Choroid plexus epithelial cell (primary cell): ENCODE measurements around the gene BICDL2.
A peak's percentile ranks its signal among the peaks of the same experiment; 100 is the strongest.

ENCODE experiments used
- DNase-seq: peaks from one replicate; pipeline ENCODE4 v3.0.0-alpha.2; 2010; ENCODE audit warnings: low read depth
- H3K4me3 ChIP-seq: 2 replicates; pipeline ENCODE4 v1.5.1; 2011; ENCODE audit warnings: low read depth, mild to moderate bottlenecking, control low read depth, low read length, moderate library complexity
- CTCF ChIP-seq: conservative IDR thresholded peaks from 2 replicates; pipeline ENCODE4 v1.5.1; 2011; ENCODE audit warnings: low read depth, mild to moderate bottlenecking, control low read depth, inconsistent platforms, low read length, moderate library complexity

The BICDL2 gene

GRCh38 chr16:3049921-3050481, 13.3 kb upstream of the BICDL2 start:
- DNase-seq = no peak
- H3K4me3 ChIP-seq = no peak overlapping the region
- TF ChIP-seq CTCF = no peak

- DNase-seq = no peak
- no peak overlapping the region for H3K4me3 ChIP-seq
Measured at GRCh38 chr16:3047387-3047720, 10.6 kb upstream of the BICDL2 start.

GRCh38 chr16:3046641-3047386, 10.1 kb upstream of the BICDL2 start:
- TF ChIP-seq CTCF = no peak
- DNase-seq = no peak
- H3K4me3 ChIP-seq = no peak overlapping the region

More at GRCh38 chr16:3047387-3047720, 10.6 kb upstream of the BICDL2 start:
- TF ChIP-seq CTCF = no peak

DNA sequence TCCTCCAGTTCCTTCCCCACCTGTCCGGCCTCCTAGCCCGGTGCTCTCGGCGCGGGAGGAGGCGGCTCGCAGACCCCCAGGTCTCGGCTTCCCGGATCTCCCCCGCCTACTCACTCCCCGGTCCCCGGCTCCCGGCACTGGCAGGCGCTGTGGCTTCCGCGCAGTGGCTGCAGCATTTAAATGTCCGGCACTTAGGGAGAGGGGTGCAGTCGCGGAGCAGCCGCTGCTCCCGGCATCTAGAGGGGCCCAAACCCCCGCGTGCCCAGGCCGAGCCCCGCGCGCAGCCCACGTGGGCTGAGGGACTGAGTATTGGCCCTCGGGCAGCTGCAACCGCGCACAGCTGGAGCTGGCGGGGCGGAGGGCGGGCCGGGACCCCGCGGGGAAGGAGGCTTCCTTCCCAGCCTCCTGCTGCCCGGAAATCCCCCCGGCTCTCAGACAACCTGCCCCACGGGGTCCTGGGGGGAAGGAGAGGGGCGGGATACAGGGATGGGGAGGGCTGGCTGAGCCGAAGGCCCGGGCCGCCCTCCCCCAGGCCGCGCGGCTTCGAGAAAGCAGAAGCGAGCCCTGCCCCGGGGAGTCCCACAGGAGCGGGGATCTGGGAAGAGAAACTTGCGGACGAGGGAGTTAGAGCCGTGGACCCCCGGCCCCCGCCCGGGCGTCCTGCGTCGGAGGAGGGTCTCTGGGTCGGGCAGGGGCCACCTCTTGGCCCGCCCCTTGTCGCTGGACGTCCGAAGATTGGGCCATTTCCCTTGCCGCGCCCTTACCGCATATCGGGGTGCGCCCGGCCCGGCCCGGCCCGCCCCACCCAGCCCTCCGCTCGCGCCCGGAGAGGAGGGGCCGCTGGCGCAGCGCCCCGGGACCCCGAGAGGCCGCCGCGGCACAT, 9.3 kb upstream of the BICDL2 start, which contains the start of gene MMP25:
TSS of gene MMP25 (plus strand) at position 804 of the 883 bp plus-strand sequence. CDS start 357 bp downstream, outside the sequence.
- no peak for DNase-seq
- peak within 1 kb of the TSS; percentile 47 for H3K4me3 ChIP-seq
- TF ChIP-seq CTCF = no peak

GRCh38 chr16:3044708-3045107, 8.0 kb upstream of the BICDL2 start:
- TF ChIP-seq CTCF = no peak
- H3K4me3 ChIP-seq = no peak overlapping the region

GRCh38 chr16:3042376-3042775, 5.6 kb upstream of the BICDL2 start:
- no peak for DNase-seq
- TF ChIP-seq CTCF = no peak

More at GRCh38 chr16:3044708-3045107, 8.0 kb upstream of the BICDL2 start:
- no peak for DNase-seq

More at GRCh38 chr16:3042376-3042775, 5.6 kb upstream of the BICDL2 start:
- no peak overlapping the region for H3K4me3 ChIP-seq
